ENCODE results near the gene RAPGEF1. TPM values are rescaled to one million over a fixed set of nuclear protein-coding genes. Genes with fewer than 3 reads are reported as not detected.

Gene RAPGEF1
- total RNA-seq, 1 experiment from 2014 or later: 55.6 TPM

GRCh38 chr9:131645078-131645776 is 94.6 kb downstream of the RAPGEF1 start:
- Histone ChIP-seq H3K4me2 (ENCODE audit: insufficient read depth, insufficient read length, low read length) (no peak overlapping the region), H2BK120ac (ENCODE audit: low read depth, low read length, poor library complexity, severe bottlenecking) (no peak overlapping the region), H3K9me3 (ENCODE audit: control insufficient read depth, low read depth, low read length) (no peaks in the 10 kb centered on the region), H3K9ac (ENCODE audit: extremely low read depth, insufficient read length, low read length) (no peak overlapping the region), H3K23ac (ENCODE audit: insufficient read length, low read depth, low read length) (no peak overlapping the region), H3K23me2 (ENCODE audit: insufficient read length, low read depth, low read length, poor library complexity, severe bottlenecking) (no peaks in the 10 kb centered on the region), H4K8ac (replicated peaks; ENCODE audit: insufficient read length, low read depth, low read length) (no peak overlapping the region), H4K5ac (ENCODE audit: insufficient read length, low read depth, low read length) (no peak overlapping the region), H3T11ph (ENCODE audit: low read length) (no peak overlapping the region), H3K14ac (ENCODE audit: insufficient read depth, low read length) (no peak overlapping the region), H4K20me1 (ENCODE audit: control insufficient read depth, insufficient read depth, insufficient read length) (no peaks in the 10 kb centered on the region), H2BK15ac (ENCODE audit: low read depth, low read length) (no peak overlapping the region), H2AFZ (ENCODE audit: low read length) (no peak overlapping the region), H3K4ac (ENCODE audit: low read depth, low read length) (no peak overlapping the region), H4K91ac (ENCODE audit: insufficient read length, low read depth, low read length) (no peak overlapping the region), H3K4me1 (ENCODE audit: insufficient read depth, low read length) (peaks cover 2% of the 10 kb centered on the region; the same call in 1 of the 2 replicates), H3K27ac (ENCODE audit: insufficient read length, low read depth, low read length) (no peak overlapping the region), H2BK12ac (ENCODE audit: insufficient read length, low read depth, low read length) (no peak overlapping the region), H2AK5ac (ENCODE audit: insufficient read length, low read length) (no peak overlapping the region), H3K27me3 (ENCODE audit: insufficient read depth, low read length) (no peaks in the 10 kb centered on the region), H2BK5ac (ENCODE audit: insufficient read length, low read length) (no peak overlapping the region), H3K79me1 (ENCODE audit: insufficient read depth, low read depth, low read length, poor library complexity, severe bottlenecking) (no peaks in the 10 kb centered on the region), H3K79me2 (ENCODE audit: insufficient read depth, low read length) (no peaks in the 10 kb centered on the region), H3K56ac (ENCODE audit: insufficient read length, low read depth, low read length) (no peak overlapping the region), H2BK20ac (ENCODE audit: low read depth, low read length, poor library complexity, severe bottlenecking) (no peak overlapping the region), H3K18ac (ENCODE audit: insufficient read length, low read depth, low read length) (no peak overlapping the region)
- H3K4me3 Mint-ChIP-seq: no peak overlapping the region
- peaks cover 19 to 23% of the 10 kb centered on the region in 2 experiments for H3K4me1 Mint-ChIP-seq
- peaks cover 0 to 11% (median 6%) of the 10 kb centered on the region in 3 experiments; a peak in 6 of 7 replicates for H3K36me3 Mint-ChIP-seq (ENCODE audit: insufficient read depth in 1 of 3, low read depth in 3 of 3)
- no peaks in the 10 kb centered on the region for H3K27me3 Mint-ChIP-seq (ENCODE audit: low read depth)
- H3K9me3 Mint-ChIP-seq: no peaks in the 10 kb centered on the region
- peak overlapping the region in 1 of 3 experiments; percentile 68; a peak in 1 of 7 replicates for H3K27ac Mint-ChIP-seq
- no peak for TF ChIP-seq CTCF (conservative IDR thresholded peaks at IDR 0.05)
- DNase-seq: no peak
- no CpG with 5 or more reads among the region's 13 CpGs for WGBS (ENCODE audit: extremely low coverage, insufficient read length, low lambda C conversion rate)

Data from H9 (cell line).